Measurements from ENCODE around the gene NPSR1. TPM values are rescaled to one million over a fixed set of nuclear protein-coding genes. Genes with fewer than 3 reads are reported as not detected.
"Not testable (repeated sequence)": the region's sequence is repeated elsewhere in the genome, so short reads cannot be mapped to it uniquely, and the experiment has no call there.

NPSR1 gene
- total RNA-seq, 4 donors from 2014 or later: not detected

DNA sequence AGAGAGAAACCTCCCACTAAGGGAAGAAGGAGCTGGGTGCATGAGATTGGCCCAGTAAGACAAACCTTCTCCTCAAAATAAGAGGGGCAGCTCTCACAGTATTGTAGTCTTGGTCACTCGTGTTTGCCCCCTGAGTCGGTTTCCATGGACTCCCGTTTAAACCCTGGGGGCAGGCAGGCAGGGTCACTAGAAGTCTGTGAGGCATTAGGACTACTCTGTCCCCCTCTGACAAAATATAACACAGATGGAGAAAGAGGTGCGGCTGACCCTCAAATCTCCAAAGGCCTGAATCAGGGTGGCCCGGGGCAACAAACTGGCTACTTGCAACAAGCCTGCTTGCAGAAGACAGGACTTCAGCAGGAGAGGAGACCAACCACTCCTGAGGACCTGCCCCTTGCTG is 210.6 kb downstream of the NPSR1 start:
- DNase-seq; H3K27ac ChIP-seq; H3K9me3 ChIP-seq; intact Hi-C loops (cut with DNase I; ENCODE audit: low total_unique reads); H3K27me3 ChIP-seq; H3K36me3 ChIP-seq; ATAC-seq; in situ Hi-C loops (cut with MboI; ENCODE audit: low sequenced_read_pairs in 4 of 4); H3K4me3 ChIP-seq; H3K4me1 ChIP-seq: not testable (repeated sequence)

DNA sequence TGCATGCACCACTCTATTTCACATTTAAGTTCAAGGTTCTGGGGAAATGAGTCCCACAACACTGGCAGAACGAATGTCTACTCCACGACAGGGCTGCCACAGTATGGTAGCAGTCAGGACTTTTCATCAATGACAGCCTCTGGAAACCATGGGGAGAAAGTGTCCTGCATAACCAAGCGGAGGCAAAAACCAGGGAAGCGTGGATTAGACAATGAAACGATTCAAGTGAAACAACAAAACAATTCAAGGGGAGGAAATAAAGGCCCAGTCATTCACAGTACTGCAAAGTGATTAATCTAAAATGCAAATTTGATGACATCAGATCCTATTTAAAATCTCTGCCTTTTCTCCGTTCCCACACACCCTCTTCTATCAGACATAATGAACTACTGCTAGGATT is 211.0 kb downstream of the NPSR1 start:
- TF ChIP-seq, protein P1, sequence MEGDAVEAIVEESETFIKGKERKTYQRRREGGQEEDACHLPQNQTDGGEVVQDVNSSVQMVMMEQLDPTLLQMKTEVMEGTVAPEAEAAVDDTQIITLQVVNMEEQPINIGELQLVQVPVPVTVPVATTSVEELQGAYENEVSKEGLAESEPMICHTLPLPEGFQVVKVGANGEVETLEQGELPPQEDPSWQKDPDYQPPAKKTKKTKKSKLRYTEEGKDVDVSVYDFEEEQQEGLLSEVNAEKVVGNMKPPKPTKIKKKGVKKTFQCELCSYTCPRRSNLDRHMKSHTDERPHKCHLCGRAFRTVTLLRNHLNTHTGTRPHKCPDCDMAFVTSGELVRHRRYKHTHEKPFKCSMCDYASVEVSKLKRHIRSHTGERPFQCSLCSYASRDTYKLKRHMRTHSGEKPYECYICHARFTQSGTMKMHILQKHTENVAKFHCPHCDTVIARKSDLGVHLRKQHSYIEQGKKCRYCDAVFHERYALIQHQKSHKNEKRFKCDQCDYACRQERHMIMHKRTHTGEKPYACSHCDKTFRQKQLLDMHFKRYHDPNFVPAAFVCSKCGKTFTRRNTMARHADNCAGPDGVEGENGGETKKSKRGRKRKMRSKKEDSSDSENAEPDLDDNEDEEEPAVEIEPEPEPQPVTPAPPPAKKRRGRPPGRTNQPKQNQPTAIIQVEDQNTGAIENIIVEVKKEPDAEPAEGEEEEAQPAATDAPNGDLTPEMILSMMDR (IDR thresholded peaks at IDR 0.05 in 4 of 5, conservative IDR thresholded peaks at IDR 0.05 in 1 of 5): no peak
- H3K36me3 ChIP-seq: no peaks in the 10 kb centered on the region
- in situ Hi-C loops (cut with MboI; ENCODE audit: low sequenced_read_pairs in 4 of 4) (no loop called here), intact Hi-C loops (cut with DNase I; ENCODE audit: low total_unique reads) (no loop called here)
- no peaks in the 10 kb centered on the region for H3K9me3 ChIP-seq
- DNase-seq (no peak), ATAC-seq (no peak)
- no peaks in the 10 kb centered on the region for H3K27me3 ChIP-seq
- H3K4me1 ChIP-seq: no peaks in the 10 kb centered on the region
- no peak overlapping the region for H3K4me3 ChIP-seq
- no peak overlapping the region for H3K27ac ChIP-seq

DNA sequence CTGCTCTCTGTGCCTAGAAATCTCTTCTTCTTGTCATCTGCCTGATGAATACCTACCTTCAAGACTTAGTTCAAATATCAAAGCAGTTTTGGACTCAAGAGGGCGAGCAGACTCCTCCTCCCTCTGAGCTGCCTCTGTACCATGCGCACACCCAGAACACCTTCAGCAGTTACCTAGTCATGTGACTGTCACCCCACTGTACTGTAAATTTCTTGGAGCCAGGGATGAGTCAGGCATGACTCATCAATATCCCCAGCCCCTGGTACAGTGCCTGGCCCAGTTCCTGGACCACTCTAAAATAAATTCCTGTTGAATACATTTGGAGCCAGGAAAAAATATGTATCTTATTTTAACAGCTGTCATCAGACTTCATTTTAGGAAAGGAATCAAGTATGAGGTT is 212.0 kb downstream of the NPSR1 start:
- H3K9me3 ChIP-seq; intact Hi-C loops (cut with DNase I; ENCODE audit: low total_unique reads); H3K36me3 ChIP-seq; ATAC-seq; in situ Hi-C loops (cut with MboI; ENCODE audit: low sequenced_read_pairs in 4 of 4); DNase-seq; H3K4me3 ChIP-seq; H3K4me1 ChIP-seq; H3K27me3 ChIP-seq; H3K27ac ChIP-seq: not testable (repeated sequence)

DNA sequence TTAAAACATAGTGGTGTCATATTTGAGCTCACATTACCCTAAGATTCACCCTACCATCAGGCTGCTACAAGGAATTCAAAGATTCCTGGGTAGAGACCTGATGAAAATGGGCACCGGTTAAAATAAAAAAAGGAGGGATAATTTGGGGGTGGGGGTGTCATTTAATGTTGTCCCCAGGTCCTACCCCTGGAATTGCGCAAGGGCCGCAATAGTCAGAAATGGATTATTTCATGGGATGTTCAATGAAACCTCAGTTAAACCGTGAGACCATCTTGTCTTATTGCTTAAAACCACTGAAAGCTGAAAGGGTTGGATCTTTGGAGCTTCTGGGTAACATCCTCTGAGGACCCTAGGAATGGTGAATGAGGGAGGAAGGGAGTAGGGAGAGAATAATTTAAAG is 216.3 kb downstream of the NPSR1 start:
- ATAC-seq; H3K36me3 ChIP-seq; H3K27ac ChIP-seq; H3K4me3 ChIP-seq; H3K9me3 ChIP-seq; intact Hi-C loops (cut with DNase I; ENCODE audit: low total_unique reads); H3K4me1 ChIP-seq; DNase-seq; in situ Hi-C loops (cut with MboI; ENCODE audit: low sequenced_read_pairs in 4 of 4); H3K27me3 ChIP-seq: not testable (repeated sequence)

DNA sequence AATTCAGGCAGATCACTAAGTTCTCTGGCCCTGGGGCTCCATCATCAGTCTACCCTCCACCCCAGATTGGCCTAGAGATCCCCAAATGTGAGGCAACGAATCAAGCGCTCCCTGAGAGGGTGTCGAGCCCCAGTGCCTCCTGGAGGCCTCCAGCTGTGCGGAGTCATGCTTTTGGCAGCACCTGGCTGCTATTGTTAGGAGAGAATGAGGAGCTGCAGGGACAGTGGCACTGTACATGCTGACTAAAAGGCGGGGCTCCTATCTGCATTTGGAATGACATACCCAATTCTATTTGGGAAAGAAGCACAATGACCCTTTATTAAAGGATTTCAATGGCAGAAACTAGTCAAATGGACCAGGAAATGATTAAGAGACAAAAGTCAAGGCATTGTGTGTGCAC is 217.5 kb downstream of the NPSR1 start:
- Histone ChIP-seq H3K4me1 (no peaks in the 10 kb centered on the region), H3K36me3 (no peaks in the 10 kb centered on the region), H3K27me3 (no peaks in the 10 kb centered on the region), H3K9me3 (no peaks in the 10 kb centered on the region), H3K4me3 (no peak overlapping the region), H3K27ac (no peak overlapping the region)
- intact Hi-C loops (cut with DNase I; ENCODE audit: low total_unique reads) (no loop called here), in situ Hi-C loops (cut with MboI; ENCODE audit: low sequenced_read_pairs in 4 of 4) (no loop called here)
- DNase-seq (no peak), ATAC-seq (no peak)
- TF ChIP-seq, protein P1 (IDR thresholded peaks at IDR 0.05 in 4 of 5, conservative IDR thresholded peaks at IDR 0.05 in 1 of 5): no peak
- TF ChIP-seq POLR2A (IDR thresholded peaks at IDR 0.05): no peak

DNA sequence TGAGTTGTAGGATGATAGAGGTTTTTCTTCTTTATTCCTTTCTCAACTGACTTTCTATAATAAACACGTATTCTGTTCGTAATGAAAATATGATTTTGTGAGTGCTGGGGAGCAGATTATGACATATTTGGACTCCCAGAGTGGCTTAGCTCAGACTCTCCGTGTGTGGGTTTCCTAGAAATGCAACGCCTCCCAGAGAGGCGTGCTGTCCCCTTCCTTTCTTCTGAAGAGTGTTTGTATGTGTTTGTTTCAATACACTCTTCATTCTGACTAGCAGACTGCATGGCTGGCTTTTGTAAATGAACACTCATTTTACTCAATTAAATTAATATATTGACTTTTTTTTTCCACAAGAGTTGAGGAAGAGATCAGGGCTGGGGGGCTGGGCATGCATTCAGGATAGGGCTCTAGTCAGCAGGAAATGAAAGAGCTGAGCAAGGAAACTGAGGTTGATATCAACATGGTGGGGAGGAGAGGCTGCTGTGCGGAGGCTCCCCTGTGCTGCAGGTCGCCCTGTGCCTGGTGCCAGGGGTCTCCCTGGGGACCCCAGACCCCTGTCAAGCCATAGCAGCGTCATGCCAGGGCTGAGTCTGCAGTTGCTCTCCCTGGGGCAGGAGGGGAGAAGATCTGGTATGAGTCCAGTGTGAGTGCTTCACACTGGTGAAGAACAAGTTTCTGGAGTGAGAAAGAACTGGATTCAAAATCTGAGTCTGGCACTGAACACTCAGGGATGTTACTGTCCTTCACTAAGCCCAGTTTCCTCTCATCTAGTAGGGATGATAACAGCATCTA is 221.1 kb downstream of the NPSR1 start:
- DNase-seq; H3K4me1 ChIP-seq; ATAC-seq; H3K4me3 ChIP-seq; H3K9me3 ChIP-seq; H3K27me3 ChIP-seq; intact Hi-C loops (cut with DNase I; ENCODE audit: low total_unique reads); H3K36me3 ChIP-seq; in situ Hi-C loops (cut with MboI; ENCODE audit: low sequenced_read_pairs in 4 of 4); H3K27ac ChIP-seq: not testable (repeated sequence)

DNA sequence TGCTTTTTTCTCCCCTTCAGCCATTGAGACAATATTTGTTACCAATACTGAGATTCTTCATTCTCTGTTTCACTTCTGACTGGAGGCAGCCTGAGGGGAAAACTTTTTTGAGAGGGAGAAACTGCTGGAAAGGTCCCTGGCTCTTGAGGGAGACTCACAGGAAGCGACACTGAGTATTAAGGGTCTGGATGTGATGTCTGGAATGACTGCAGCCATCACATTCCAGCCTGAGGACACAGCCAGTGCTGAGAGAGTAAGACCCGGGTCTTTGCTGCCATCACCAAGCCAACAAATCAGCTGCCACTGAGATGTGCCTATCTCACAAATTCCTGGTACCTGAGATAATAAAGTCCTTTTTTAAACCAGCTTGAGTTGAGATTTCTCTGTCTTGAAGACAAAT is 221.9 kb downstream of the NPSR1 start:
- H3K27me3 ChIP-seq: no peaks in the 10 kb centered on the region
- ATAC-seq (no peak), DNase-seq (no peak)
- no peaks in the 10 kb centered on the region for H3K36me3 ChIP-seq
- no peak overlapping the region for H3K27ac ChIP-seq
- no peaks in the 10 kb centered on the region for H3K9me3 ChIP-seq
- TF ChIP-seq POLR2A (IDR thresholded peaks at IDR 0.05): no peak
- TF ChIP-seq, protein P1 (IDR thresholded peaks at IDR 0.05 in 4 of 5, conservative IDR thresholded peaks at IDR 0.05 in 1 of 5): no peak
- H3K4me1 ChIP-seq: no peaks in the 10 kb centered on the region
- intact Hi-C loops (cut with DNase I; ENCODE audit: low total_unique reads): no loop called here
- no peak overlapping the region for H3K4me3 ChIP-seq
- in situ Hi-C loops (cut with MboI; ENCODE audit: low sequenced_read_pairs in 4 of 4): no loop called here

DNA sequence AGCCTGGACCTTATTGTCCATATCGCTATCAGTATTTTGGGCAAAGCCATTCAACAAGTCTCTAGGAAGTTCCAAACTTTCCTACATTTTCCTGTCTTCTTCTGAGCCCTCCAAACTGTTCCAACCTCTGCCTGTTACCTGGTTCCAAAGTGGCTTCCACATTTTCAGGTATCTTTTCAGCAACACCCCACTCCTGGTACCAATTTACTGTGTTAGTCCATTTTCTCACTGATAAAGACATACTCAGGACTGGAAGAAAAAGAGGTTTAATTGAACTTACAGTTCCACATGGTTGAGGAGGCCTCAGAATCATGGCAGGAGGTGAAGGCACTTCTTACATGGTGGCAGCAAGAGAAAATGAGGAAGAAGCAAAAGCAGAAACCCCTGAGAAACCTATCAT is 225.8 kb downstream of the NPSR1 start:
- DNase-seq; H3K36me3 ChIP-seq; H3K4me1 ChIP-seq; in situ Hi-C loops (cut with MboI; ENCODE audit: low sequenced_read_pairs in 4 of 4); H3K4me3 ChIP-seq; ATAC-seq; H3K9me3 ChIP-seq; H3K27ac ChIP-seq; H3K27me3 ChIP-seq; intact Hi-C loops (cut with DNase I; ENCODE audit: low total_unique reads): not testable (repeated sequence)
